ENCODE measurements around the gene NPHP3. TPM values are rescaled to one million over a fixed set of nuclear protein-coding genes. Genes with fewer than 3 reads are reported as not detected.

Gene NPHP3
- total RNA-seq, 4 donors from 2014 or later: 21.0 to 133 (median 27.3) TPM

DNA sequence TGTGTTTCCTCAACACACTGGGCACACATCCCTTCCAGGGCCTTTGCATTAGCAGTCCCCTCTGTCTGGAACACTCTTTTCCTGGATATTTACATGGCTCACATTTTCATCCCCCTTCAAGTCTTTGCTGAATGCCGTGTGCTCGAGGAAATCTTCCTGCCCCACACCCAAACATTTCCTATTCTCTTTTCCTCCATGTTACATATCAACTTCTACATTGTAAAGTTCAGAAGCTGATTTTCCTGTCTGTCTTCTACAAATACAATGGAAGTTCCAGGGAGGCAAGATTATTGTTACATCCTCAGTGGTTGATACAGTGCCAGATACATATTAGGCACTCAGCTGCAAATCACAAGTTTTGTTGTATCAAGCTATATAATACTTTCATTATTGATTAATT is 66.7 kb downstream of the NPHP3 start:
- no peak overlapping the region for H3K4me3 ChIP-seq
- H3K27ac ChIP-seq: no peak overlapping the region
- no peaks in the 10 kb centered on the region for H3K36me3 ChIP-seq
- no peak for DNase-seq (ENCODE audit: low spot score in 2 of 2)
- WGBS: 74% methylated on average over 2 of the region's 2 CpGs
- TF ChIP-seq POLR2AphosphoS5 (IDR thresholded peaks at IDR 0.05) (no peak), POLR2A (IDR thresholded peaks at IDR 0.05) (no peak), EP300 (IDR thresholded peaks at IDR 0.05) (no peak)
- TF ChIP-seq, protein P1, sequence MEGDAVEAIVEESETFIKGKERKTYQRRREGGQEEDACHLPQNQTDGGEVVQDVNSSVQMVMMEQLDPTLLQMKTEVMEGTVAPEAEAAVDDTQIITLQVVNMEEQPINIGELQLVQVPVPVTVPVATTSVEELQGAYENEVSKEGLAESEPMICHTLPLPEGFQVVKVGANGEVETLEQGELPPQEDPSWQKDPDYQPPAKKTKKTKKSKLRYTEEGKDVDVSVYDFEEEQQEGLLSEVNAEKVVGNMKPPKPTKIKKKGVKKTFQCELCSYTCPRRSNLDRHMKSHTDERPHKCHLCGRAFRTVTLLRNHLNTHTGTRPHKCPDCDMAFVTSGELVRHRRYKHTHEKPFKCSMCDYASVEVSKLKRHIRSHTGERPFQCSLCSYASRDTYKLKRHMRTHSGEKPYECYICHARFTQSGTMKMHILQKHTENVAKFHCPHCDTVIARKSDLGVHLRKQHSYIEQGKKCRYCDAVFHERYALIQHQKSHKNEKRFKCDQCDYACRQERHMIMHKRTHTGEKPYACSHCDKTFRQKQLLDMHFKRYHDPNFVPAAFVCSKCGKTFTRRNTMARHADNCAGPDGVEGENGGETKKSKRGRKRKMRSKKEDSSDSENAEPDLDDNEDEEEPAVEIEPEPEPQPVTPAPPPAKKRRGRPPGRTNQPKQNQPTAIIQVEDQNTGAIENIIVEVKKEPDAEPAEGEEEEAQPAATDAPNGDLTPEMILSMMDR (IDR thresholded peaks at IDR 0.05): no peak
- H3K9me3 ChIP-seq: no peaks in the 10 kb centered on the region
- no peaks in the 10 kb centered on the region for H3K27me3 ChIP-seq
- H3K4me1 ChIP-seq: peaks cover 22% of the 10 kb centered on the region

- no peak for DNase-seq (ENCODE audit: low spot score in 2 of 2)
- H3K27ac ChIP-seq: no peak overlapping the region
- H3K9me3 ChIP-seq: no peaks in the 10 kb centered on the region
- H3K4me3 ChIP-seq: no peak overlapping the region
- 76% methylated on average over 5 of the region's 5 CpGs for WGBS
- no peaks in the 10 kb centered on the region for H3K27me3 ChIP-seq
- TF ChIP-seq EP300 (IDR thresholded peaks at IDR 0.05) (no peak), POLR2AphosphoS5 (IDR thresholded peaks at IDR 0.05) (no peak), POLR2A (IDR thresholded peaks at IDR 0.05) (no peak)
- TF ChIP-seq, protein P1 (IDR thresholded peaks at IDR 0.05): no peak
- no peaks in the 10 kb centered on the region for H3K36me3 ChIP-seq
- H3K4me1 ChIP-seq: peaks cover 22% of the 10 kb centered on the region
These were observed 67.5 kb downstream of the NPHP3 start for GRCh38 chr3:132654721-132655120.

DNA sequence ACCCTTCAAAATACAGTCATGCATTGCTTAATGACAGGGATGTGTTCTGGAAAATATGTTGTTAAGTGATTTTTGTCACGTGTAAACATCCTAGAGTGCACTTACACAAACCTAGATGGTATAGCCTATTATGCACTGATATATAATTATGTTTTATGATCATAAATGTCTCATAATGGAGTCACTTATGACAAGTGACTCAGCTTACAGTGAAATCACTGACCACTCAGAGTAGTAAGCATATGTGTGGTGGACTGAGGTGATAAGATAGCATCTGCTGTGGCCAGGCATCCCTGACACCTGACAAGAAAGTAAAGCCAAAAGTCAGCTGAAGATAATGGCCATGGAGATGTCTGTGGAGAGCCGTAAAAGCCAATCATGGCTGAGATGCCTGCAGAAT is 68.0 kb downstream of the NPHP3 start:
- no peak for DNase-seq (ENCODE audit: low spot score in 2 of 2)
- no peaks in the 10 kb centered on the region for H3K36me3 ChIP-seq
- peaks cover 19% of the 10 kb centered on the region for H3K4me1 ChIP-seq
- H3K4me3 ChIP-seq: no peak overlapping the region
- no peaks in the 10 kb centered on the region for H3K27me3 ChIP-seq
- no peak overlapping the region for H3K27ac ChIP-seq
- TF ChIP-seq POLR2A (IDR thresholded peaks at IDR 0.05) (no peak), EP300 (IDR thresholded peaks at IDR 0.05) (no peak), POLR2AphosphoS5 (IDR thresholded peaks at IDR 0.05) (no peak)
- TF ChIP-seq, protein P1 (IDR thresholded peaks at IDR 0.05): no peak
- WGBS: 95% methylated on average over 2 of the region's 2 CpGs
- H3K9me3 ChIP-seq: no peaks in the 10 kb centered on the region

DNA sequence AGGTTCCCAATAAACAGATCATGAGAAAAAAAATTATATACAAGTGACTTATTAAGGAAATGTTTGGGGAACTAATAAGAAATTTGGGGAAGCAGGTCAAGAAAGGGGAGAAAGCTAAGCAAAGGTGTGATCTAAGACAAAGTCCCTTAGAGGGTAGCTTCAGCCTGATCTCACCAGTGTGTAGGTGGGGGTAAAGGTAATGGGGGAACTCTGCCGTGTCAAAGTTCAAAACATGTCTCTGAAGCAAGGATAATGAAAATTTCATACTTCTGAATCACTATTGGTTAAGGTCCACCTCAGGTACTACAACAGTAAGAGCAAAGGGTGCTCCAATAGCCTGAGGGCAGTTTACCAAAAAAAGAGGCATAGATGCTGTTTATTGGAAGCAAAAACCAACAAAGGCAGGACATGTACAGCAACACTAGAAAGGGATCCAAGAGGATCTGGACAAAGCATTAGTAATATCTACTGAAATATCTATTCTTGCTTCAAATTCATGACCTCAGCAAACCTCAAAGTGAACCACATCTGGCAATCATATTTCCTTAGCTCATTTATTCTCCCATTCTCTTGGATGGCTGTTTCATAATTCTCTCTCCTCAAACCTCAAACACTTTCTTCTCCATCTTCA is 69.5 kb downstream of the NPHP3 start:
- 84% methylated on average over 1 of the region's 1 CpG for WGBS
- Histone ChIP-seq H3K4me1 (peaks cover 5% of the 10 kb centered on the region), H3K27me3 (no peaks in the 10 kb centered on the region), H3K27ac (no peak overlapping the region), H3K9me3 (no peaks in the 10 kb centered on the region), H3K4me3 (no peak overlapping the region), H3K36me3 (no peaks in the 10 kb centered on the region)
- no peak for DNase-seq (ENCODE audit: low spot score in 2 of 2)
- TF ChIP-seq, protein P1 (IDR thresholded peaks at IDR 0.05): no peak
- TF ChIP-seq EP300 (IDR thresholded peaks at IDR 0.05) (no peak), POLR2AphosphoS5 (IDR thresholded peaks at IDR 0.05) (no peak)

DNA sequence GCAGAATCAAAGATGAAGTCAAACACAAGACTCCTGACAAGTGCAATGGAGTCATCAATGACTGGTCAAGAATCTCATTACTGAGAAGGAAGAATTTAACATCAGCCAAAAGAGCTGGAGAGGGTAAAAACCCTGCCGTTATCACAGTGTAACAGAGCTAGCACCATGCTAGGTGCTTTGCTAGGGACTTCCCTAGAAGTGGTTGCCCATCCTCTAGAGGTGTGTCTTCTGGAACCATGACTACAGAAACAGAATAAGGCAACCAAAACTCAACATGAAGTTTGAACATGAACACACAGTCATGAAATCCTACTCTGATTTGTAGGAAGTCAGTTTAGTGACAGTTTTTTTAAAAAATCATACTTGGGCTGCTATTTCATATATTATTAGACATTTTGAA is 72.1 kb downstream of the NPHP3 start:
- no peaks in the 10 kb centered on the region for H3K36me3 ChIP-seq
- WGBS: 0% methylated on average over 1 of the region's 1 CpG
- no peak for TF ChIP-seq POLR2AphosphoS5 (IDR thresholded peaks at IDR 0.05)
- TF ChIP-seq, protein P1 (IDR thresholded peaks at IDR 0.05): no peak
- no peak for TF ChIP-seq POLR2A (IDR thresholded peaks at IDR 0.05)
- no peak for TF ChIP-seq EP300 (IDR thresholded peaks at IDR 0.05)
- no peaks in the 10 kb centered on the region for H3K9me3 ChIP-seq
- no peak for DNase-seq (ENCODE audit: low spot score in 2 of 2)
- no peak overlapping the region for H3K27ac ChIP-seq
- no peak overlapping the region for H3K4me3 ChIP-seq
- H3K4me1 ChIP-seq: no peaks in the 10 kb centered on the region
- H3K27me3 ChIP-seq: no peaks in the 10 kb centered on the region
